Hair follicular keratinocyte (primary cell): ENCODE results near the gene PTPRF. TPM values are rescaled to one million over a fixed set of nuclear protein-coding genes. Genes with fewer than 3 reads are reported as not detected.

Source experiments
- total RNA-seq: library from RNA; depleted of rRNA; stranded (reverse); fragments of >200 nt; gene quantifications from 2 replicates; pipeline ENCODE4 v1.2.3, GENCODE V29; 2015

The PTPRF gene
- total RNA-seq, result 152 and 204 TPM in 2 replicates

DNA sequence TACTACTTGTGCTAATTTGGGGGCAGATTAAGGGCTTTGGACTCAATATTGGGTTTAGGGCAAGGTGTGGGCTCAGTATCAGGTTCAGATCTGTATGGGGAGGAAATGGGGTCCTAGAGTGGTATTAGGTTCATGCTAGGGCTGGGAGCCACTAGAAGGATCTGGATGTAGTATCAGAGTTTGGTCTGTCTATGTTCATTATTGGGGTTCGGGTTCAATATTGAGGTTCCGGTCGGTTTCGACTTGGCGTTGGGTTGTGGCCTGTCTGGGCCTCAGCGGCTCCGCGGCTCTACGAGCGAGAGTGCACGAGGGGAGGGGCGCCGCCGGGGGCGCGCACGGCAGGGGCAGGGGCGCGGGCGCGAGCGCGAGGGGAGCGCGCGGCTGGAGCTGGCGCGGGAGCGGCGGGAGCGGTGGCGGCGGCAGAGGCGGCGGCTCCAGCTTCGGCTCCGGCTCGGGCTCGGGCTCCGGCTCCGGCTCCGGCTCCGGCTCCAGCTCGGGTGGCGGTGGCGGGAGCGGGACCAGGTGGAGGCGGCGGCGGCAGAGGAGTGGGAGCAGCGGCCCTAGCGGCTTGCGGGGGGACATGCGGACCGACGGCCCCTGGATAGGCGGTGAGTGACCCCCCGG is at the start of gene PTPRF:
TSS of gene PTPRF (plus strand) at position 401 of the 624 bp plus-strand sequence. CDS start 14,193 bp downstream, outside the sequence.

Other genes starting within 250 kb of the PTPRF start
- gene C1orf210, start 245.3 kb upstream of the PTPRF start, total RNA-seq, result 2.8 and 5.7 TPM in 2 replicates
- not detected in 2 replicates for gene TIE1, start 229.9 kb upstream of the PTPRF start, total RNA-seq
- 0.08 and 0.34 TPM in 2 replicates for gene MPL, start 193.1 kb upstream of the PTPRF start, total RNA-seq
- gene CDC20, start 171.9 kb upstream of the PTPRF start, total RNA-seq, result 63.1 and 277 TPM in 2 replicates
- 126 and 140 TPM in 2 replicates for gene ELOVL1, start 162.9 kb upstream of the PTPRF start, total RNA-seq
- 46.2 and 46.3 TPM in 2 replicates for gene MED8, start 141.1 kb upstream of the PTPRF start, total RNA-seq
- gene SZT2, start 141.0 kb upstream of the PTPRF start, total RNA-seq, result 9.8 and 9.9 TPM in 2 replicates
- 87.8 and 97.3 TPM in 2 replicates for gene HYI, start 77.0 kb upstream of the PTPRF start, total RNA-seq
- 19.8 and 22.0 TPM in 2 replicates for gene KDM4A, start 119.3 kb downstream of the PTPRF start, total RNA-seq
- gene ST3GAL3, start 176.7 kb downstream of the PTPRF start, total RNA-seq, result 14.7 and 17.2 TPM in 2 replicates